Motor neuron (in vitro differentiated cells): ENCODE data around the gene MSL2. TPM values are rescaled to one million over a fixed set of nuclear protein-coding genes. Genes with fewer than 3 reads are reported as not detected.
"Not testable (repeated sequence)": the region's sequence is repeated elsewhere in the genome, so short reads cannot be mapped to it uniquely, and the experiment has no call there.

Source experiments
- ATAC-seq, 8 experiments: fragments of 200-7000 bp; cut with Tn5 transposase; replicated peaks in 6 of 8; 2 replicates each; pipeline ENCODE4 v1.8.0; 2021; ENCODE audit warnings: mild to moderate bottlenecking in 8 of 8, moderate library complexity in 8 of 8
- H3K27ac ChIP-seq, 2 donors: fragments of 250-450 bp; sonication (Bioruptor Pico); 2 replicates each; pipeline ENCODE4 v1.9.0; 2021; ENCODE audit warnings: antibody characterized with exemption in 2 of 2, mild to moderate bottlenecking in 2 of 2, moderate library complexity in 1 of 2
- H3K4me1 ChIP-seq, 2 donors: fragments of 250-450 bp; sonication (Bioruptor Pico); replicated peaks in 1 of 2; 2 replicates each; pipeline ENCODE4 v1.6.1; 2021; ENCODE audit warnings: antibody characterized with exemption in 2 of 2, mild to moderate bottlenecking in 2 of 2, moderate library complexity in 1 of 2
- H3K4me3 ChIP-seq, 5 donors: fragments of 250-450 bp; sonication (Bioruptor Pico); 2 replicates each; pipeline ENCODE4 v1.9.0; 2021; ENCODE audit warnings: antibody characterized with exemption in 5 of 5, mild to moderate bottlenecking in 5 of 5, moderate library complexity in 4 of 5
- WGBS, 10 experiments: fragments of 450-650 bp; shearing (Covaris generic); methylation state at CpG; one replicate each; pipeline ENCODE4 v1.0.0; 2022; 5-methylcytosine and 5-hydroxymethylcytosine counted together
- in situ Hi-C, 9 experiments: fragments of 400-800 bp; cut with MboI; loops; one replicate each; pipeline ENCODE4 v1.15.0; 2021; ENCODE audit warnings: low sequenced_read_pairs in 9 of 9, low pct_unique_long_range_greater_than_20kb in 2 of 9; ENCODE audit not compliant: unreplicated experiment in 9 of 9
- total RNA-seq, 8 experiments: library from RNA; unstranded; fragments of 300-600 nt; gene quantifications; 2 replicates each; pipeline versions ENCODE4 v1.2.3 to v1.2.4, GENCODE V29; 2022

MSL2 gene
- total RNA-seq, 8 experiments from 2014 or later: 7.7 to 35.4 (median 18.7) TPM

DNA sequence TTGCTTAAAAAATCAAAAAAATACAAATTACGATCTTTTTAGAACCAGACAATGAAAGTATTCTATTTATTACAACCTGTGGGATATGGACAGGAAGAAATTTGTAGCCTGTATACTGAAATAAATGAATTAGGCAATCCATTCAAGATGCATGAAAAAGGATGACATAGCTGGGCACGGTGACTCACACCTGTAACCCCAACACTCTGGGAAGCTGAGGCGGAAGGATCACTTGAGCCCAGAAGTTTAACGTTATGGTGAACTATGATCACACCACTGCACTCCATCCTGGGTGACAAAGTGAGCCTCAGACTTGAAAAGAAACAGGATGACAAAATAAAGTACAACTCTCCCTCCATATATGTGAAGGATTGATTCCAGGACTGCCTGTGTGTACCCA is 74.1 kb downstream of the MSL2 start:
- in situ Hi-C loops: no loop called here
- H3K4me1 ChIP-seq: no peaks in the 10 kb centered on the region
- WGBS, 10 experiments: 60 to 100% (median 93%) methylated on average over 1 to 4 of the region's 4 CpGs
- no peak overlapping the region for H3K27ac ChIP-seq
- no peak overlapping the region for H3K4me3 ChIP-seq
- ATAC-seq: no peak

DNA sequence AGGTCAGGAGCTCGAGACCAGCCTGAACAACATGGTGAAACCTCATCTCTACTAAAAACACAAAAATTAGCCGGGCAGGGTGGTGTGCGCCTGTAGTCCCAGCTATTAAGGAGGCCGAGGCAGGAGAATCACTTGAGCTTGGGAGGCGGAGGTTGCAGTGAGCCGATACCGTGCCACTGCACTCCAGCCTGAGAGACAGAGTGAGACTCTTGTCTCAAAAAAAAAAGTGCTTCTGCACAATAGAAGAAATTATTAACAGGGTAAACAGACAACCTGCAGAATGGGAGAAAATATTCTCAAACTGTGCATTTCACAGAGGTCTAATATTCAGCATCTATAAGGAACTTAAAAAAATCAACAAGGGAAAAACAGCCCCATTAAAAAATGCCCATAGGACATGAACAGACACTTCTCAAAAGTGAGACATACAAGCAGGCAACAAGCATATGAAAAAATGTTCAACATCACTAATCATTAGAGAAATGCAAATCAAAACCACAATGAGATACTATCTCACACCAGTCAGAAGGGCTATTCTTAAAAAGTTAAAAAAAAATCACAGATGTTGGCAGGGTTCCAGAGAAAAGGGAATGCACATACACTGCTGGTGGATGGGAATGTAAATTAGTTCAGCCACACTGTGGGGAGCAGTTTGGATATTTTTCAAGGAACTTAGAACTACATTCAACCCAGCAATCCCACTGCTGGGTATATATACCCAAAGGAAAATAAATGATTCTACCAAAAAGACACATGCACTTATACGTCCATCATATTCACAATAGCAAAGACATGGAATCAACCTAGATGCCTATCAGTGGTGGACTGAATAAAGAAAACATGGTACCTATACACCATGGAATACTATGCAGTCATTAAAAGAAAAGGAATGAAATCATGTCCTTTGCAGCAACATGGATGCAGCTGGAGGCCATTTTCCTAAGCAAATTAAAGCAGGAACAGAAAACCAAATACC is 75.5 kb downstream of the MSL2 start:
- no peak overlapping the region for H3K27ac ChIP-seq
- WGBS, 10 experiments: 80 to 100% (median 92%) methylated on average over 1 to 7 of the region's 8 CpGs; no CpG with 5 or more reads in 1 of the 10 experiments
- H3K4me1 ChIP-seq: no peaks in the 10 kb centered on the region
- peak in 3 of 8 experiments; percentile 99 to 100 (median 100) for ATAC-seq
- in situ Hi-C loops: no loop called here
- H3K4me3 ChIP-seq: no peak overlapping the region

DNA sequence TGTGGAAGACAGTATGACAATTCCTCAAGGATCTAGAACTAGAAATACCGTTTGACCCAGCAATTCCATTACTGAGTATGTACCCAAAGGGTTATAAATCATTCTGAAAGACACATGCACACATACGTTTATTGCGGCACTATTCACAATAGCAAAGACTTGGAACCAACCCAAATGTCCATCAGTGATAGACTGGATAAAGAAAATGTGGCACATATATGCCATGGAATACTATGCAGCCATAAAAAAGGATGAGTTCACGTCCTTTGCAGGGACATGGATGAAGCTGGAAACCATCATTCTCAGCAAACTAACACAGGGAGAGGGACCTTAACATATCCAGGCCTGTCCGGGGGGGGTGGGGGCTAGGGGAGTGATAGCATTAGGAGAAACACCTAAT is 76.4 kb downstream of the MSL2 start:
- H3K4me1 ChIP-seq, H3K27ac ChIP-seq, in situ Hi-C loops, ATAC-seq, H3K4me3 ChIP-seq: not testable (repeated sequence)
- 92 to 100% (median 100%) methylated on average over 2 of the region's 5 CpGs; no CpG with 5 or more reads in 7 of the 10 experiments for whole genome bisulfite sequencing, 10 experiments

DNA sequence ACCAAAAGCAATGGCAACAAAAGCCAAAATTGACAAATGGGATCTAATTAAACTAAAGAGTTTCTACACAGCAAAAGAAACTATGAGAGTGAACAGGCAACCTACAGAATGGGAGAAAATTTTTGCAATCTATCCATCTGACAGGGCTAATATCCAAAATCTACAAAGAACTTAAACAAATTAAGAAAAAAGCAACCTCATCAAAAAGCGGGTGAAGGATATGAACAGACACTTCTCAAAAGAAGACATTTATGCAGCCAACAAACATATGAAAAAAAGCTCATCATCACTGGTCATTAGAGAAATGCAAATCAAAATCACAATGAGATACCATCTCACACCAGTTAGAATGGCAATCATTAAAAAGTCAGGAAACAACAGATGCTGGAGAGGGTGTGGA is 76.8 kb downstream of the MSL2 start:
- in situ Hi-C loops: not testable (repeated sequence)

DNA sequence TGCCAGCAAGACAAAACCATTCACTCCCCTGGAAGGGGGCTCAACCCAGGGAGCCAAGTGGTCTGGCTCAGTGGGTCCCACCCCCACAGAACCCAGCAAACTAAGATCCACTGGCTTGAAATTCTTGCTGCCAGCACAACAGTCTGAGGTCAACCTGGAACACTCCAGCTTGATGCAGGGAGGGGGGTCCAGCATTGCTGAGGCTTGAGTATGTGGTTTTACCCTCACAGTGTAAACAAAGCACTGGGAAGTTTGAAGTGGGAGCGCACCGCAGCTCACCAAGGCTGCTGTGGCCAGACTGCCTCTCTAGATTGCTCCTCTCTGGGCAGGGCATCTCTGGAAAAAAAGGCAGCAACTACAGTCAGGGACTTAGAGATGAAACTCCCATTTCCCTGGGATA is 81.7 kb downstream of the MSL2 start:
- 93 to 100% (median 100%) methylated on average over 1 to 2 of the region's 2 CpGs; no CpG with 5 or more reads in 6 of the 10 experiments for WGBS, 10 experiments
- ATAC-seq: no peak
- no peaks in the 10 kb centered on the region for H3K4me1 ChIP-seq
- no peak overlapping the region for H3K4me3 ChIP-seq
- H3K27ac ChIP-seq: no peak overlapping the region
- in situ Hi-C loops: no loop called here

More for the DNA sequence above, 76.8 kb downstream of the MSL2 start:
- not testable (repeated sequence) for H3K27ac ChIP-seq, ATAC-seq, H3K4me3 ChIP-seq, H3K4me1 ChIP-seq
- WGBS, 10 experiments: 88 to 100% (median 100%) methylated on average over 1 of the region's 1 CpG; no CpG with 5 or more reads in 5 of the 10 experiments

DNA sequence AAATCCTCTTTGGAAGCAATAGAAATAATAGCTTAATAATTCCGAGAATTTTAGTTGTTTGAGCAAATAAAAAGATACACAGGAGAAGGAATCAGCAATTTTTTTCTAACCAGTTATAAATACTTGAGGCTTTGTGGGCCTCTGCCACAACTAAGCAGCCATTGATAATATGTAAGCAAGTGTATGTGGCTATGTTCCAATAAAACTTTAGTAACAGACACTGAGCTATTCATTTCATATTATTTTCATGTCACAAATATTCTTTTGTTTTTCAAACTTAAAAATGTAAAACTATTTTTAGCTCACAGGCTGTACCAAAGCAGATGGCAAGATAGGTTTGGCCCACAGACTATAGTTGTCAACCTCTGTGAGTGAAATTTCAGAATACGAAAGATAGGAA is 85.7 kb downstream of the MSL2 start:
- Histone ChIP-seq H3K4me3 (no peak overlapping the region), H3K27ac (no peak overlapping the region), H3K4me1 (no peaks in the 10 kb centered on the region)
- in situ Hi-C loops: no loop called here
- no peak for ATAC-seq
- 92 to 100% (median 100%) methylated on average over 2 of the region's 2 CpGs for WGBS, 10 experiments

DNA sequence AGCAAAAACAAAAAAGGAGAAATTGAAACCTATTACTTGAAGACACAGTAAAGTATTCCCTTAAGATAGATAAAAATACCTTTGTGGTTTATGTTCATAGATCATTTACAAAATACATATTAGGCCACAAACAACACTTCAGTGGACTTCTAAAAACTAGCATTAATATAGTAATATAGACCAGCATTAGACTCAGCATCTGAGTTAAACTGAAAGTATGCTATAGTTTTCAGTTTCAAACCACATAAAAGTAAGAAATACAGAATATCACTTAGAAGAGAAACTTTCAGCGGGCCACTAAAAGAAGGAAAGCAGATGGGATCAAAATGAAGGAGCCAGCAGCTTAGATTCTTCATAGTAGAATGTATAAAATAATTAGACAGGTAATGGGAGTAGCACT is 86.6 kb downstream of the MSL2 start:
- 88 to 100% (median 100%) methylated on average over 1 of the region's 1 CpG; no CpG with 5 or more reads in 3 of the 10 experiments for WGBS, 10 experiments
- Histone ChIP-seq H3K27ac (no peak overlapping the region), H3K4me3 (no peak overlapping the region), H3K4me1 (no peaks in the 10 kb centered on the region)
- ATAC-seq: no peak
- in situ Hi-C loops: no loop called here

DNA sequence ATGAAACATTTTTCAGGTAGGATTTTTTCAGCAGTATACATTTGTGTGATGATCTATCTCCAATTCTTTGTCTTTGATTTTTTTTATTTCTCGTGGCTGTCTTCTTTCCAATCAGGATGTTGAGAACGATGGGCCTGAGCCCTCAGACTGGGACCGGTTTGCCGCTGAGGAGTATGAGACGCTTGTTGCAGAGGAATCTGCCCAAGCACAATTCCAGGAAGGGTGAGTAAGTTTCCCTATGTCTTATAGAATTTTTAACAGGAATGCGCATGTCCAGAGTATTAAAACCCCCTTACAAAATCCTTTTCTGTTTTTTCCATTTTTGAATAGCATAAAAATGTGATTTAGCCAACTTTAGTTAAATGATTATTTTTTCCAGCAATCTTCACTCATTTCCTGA is 90.0 kb downstream of the MSL2 start:
- Histone ChIP-seq H3K27ac (no peak overlapping the region), H3K4me1 (no peaks in the 10 kb centered on the region), H3K4me3 (no peak overlapping the region)
- WGBS, 10 experiments: 76 to 100% (median 92%) methylated on average over 2 to 6 of the region's 6 CpGs; no CpG with 5 or more reads in 1 of the 10 experiments
- in situ Hi-C loops: no loop called here
- ATAC-seq: peak in 1 of 8 experiments; percentile 36

DNA sequence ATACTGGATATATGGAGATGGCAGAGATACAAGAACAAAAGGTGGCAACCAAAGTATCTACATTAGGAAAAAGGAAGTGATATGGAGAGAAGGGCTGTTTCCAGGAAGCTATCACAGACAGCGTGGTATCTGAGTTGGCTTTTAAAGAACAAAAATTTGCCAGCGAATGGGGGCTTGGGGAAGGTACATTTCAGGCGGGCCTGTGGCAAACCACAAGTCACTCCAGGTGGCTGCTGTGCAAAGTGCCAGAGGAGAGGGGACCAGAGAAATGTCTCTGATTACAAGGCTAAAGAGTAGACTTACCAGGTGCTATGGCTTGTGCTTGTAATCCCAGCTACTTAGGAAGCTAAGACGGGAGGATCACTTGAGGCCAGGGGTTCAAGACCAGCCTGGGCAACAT is 91.1 kb downstream of the MSL2 start:
- H3K4me3 ChIP-seq: no peak overlapping the region
- no peak for ATAC-seq
- in situ Hi-C loops: no loop called here
- no peak overlapping the region for H3K27ac ChIP-seq
- H3K4me1 ChIP-seq: no peaks in the 10 kb centered on the region
- WGBS, 10 experiments: 80 to 100% (median 100%) methylated on average over 1 to 4 of the region's 4 CpGs; no CpG with 5 or more reads in 1 of the 10 experiments

Other genes starting within 250 kb of the MSL2 start
- 10 to 100 TPM in 7 of 8 experiments, 1 to 10 TPM in 1; 5.7 to 23.5 (median 18.8) TPM for gene PPP2R3A, start 230.6 kb downstream of the MSL2 start, total RNA-seq
- gene PCCB, start 54.0 kb upstream of the MSL2 start, total RNA-seq: 10 to 100 TPM; 25.3 to 69.7 (median 39.1) TPM